ENCODE results near the gene CAMTA1. TPM values are rescaled to one million over a fixed set of nuclear protein-coding genes. Genes with fewer than 3 reads are reported as not detected.

Gene CAMTA1
- total RNA-seq, 1 experiment from 2014 or later: 60.0 TPM

DNA sequence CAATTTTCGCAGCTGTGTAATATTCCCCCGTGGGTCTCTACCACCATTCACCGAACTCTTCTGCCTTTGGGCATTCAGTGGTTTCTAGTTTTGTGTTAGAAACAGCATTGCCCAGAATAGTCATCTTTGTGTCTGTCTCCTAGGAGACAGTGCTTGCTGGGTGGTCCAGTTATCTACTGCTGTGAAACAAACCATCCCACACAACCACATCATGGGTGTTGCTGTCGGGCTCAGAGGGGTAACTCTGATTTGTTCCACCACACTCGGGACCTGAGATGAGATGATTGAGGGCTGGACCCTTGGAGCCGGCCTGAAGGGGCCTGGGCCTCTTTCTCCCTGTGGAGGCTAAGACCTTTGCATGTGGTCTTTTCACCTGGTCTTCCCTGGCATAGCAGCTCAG lies 558.6 kb downstream of the CAMTA1 start:
- BruUV-seq (replicated peaks): no TSS peak
- no peaks in the 10 kb centered on the region for H3K36me3 ChIP-seq (ENCODE audit: control insufficient read depth, insufficient read depth, low read length)
- Mint-ChIP-seq H3K27me3 (ENCODE audit: insufficient read depth, unreplicated experiment) (no peaks in the 10 kb centered on the region), H3K27ac (ENCODE audit: unreplicated experiment) (no peak overlapping the region), H3K9me3 (ENCODE audit: unreplicated experiment) (no peaks in the 10 kb centered on the region), H3K4me3 (ENCODE audit: unreplicated experiment) (no peak overlapping the region), H3K36me3 (ENCODE audit: insufficient read depth, unreplicated experiment) (no peaks in the 10 kb centered on the region), H3K4me1 (ENCODE audit: low read depth, unreplicated experiment) (no peaks in the 10 kb centered on the region)
- H3K4me1 ChIP-seq: no peaks in the 10 kb centered on the region
- no peak for DNase-seq
- ChIA-PET CTCF (no interaction called here), POLR2A (no interaction called here)
- H3K27me3 ChIP-seq (replicated peaks; ENCODE audit: control insufficient read depth, insufficient read depth, low read length): no peaks in the 10 kb centered on the region; the same call in 1 of the 2 replicates
- H3K9me3 ChIP-seq: no peaks in the 10 kb centered on the region
- TF ChIP-seq, protein P1, sequence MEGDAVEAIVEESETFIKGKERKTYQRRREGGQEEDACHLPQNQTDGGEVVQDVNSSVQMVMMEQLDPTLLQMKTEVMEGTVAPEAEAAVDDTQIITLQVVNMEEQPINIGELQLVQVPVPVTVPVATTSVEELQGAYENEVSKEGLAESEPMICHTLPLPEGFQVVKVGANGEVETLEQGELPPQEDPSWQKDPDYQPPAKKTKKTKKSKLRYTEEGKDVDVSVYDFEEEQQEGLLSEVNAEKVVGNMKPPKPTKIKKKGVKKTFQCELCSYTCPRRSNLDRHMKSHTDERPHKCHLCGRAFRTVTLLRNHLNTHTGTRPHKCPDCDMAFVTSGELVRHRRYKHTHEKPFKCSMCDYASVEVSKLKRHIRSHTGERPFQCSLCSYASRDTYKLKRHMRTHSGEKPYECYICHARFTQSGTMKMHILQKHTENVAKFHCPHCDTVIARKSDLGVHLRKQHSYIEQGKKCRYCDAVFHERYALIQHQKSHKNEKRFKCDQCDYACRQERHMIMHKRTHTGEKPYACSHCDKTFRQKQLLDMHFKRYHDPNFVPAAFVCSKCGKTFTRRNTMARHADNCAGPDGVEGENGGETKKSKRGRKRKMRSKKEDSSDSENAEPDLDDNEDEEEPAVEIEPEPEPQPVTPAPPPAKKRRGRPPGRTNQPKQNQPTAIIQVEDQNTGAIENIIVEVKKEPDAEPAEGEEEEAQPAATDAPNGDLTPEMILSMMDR (IDR thresholded peaks at IDR 0.05; ENCODE audit: insufficient read depth in 1 of 2, low read depth in 1 of 2, low read length in 1 of 2, severe bottlenecking in 1 of 2, unreplicated experiment in 1 of 2): no peak
- intact Hi-C loops (cut with micrococcal nuclease; ENCODE audit: unreplicated experiment): no loop called here
- no peak overlapping the region for H3K4me3 ChIP-seq (ENCODE audit: low read depth, low read length)

DNA sequence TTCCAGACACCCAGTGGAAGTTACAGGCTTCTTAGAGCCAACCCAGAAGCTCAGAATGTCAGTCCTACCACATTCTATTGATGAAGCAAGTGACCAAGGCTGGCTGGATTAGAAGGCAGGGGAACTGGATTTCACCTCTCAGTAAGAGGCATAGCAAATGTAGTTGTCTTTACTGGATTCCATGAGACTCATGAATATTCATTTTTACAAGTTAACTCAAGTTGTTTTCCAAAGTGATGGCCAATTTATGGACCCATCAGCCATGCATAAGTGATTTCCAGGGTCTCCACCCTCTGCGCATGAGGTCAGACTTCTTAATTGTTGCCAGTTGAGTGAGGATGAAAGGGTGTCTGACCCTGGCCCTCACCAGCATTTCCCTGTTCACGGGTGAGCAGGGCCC lies 559.0 kb downstream of the CAMTA1 start:
- no peak for DNase-seq
- Mint-ChIP-seq H3K4me3 (ENCODE audit: unreplicated experiment) (no peak overlapping the region), H3K27me3 (ENCODE audit: insufficient read depth, unreplicated experiment) (no peaks in the 10 kb centered on the region), H3K4me1 (ENCODE audit: low read depth, unreplicated experiment) (no peaks in the 10 kb centered on the region), H3K36me3 (ENCODE audit: insufficient read depth, unreplicated experiment) (no peaks in the 10 kb centered on the region), H3K9me3 (ENCODE audit: unreplicated experiment) (no peaks in the 10 kb centered on the region), H3K27ac (ENCODE audit: unreplicated experiment) (no peak overlapping the region)
- H3K4me3 ChIP-seq (ENCODE audit: low read depth, low read length): no peak overlapping the region
- no peaks in the 10 kb centered on the region; the same call in 1 of the 2 replicates for H3K27me3 ChIP-seq (replicated peaks; ENCODE audit: control insufficient read depth, insufficient read depth, low read length)
- no peaks in the 10 kb centered on the region for H3K9me3 ChIP-seq
- intact Hi-C loops (cut with micrococcal nuclease; ENCODE audit: unreplicated experiment): no loop called here
- H3K36me3 ChIP-seq (ENCODE audit: control insufficient read depth, insufficient read depth, low read length): no peaks in the 10 kb centered on the region
- ChIA-PET CTCF (no interaction called here), POLR2A (no interaction called here)
- no TSS peak for BruUV-seq (replicated peaks)
- no peaks in the 10 kb centered on the region for H3K4me1 ChIP-seq
- TF ChIP-seq, protein P1 (IDR thresholded peaks at IDR 0.05; ENCODE audit: insufficient read depth in 1 of 2, low read depth in 1 of 2, low read length in 1 of 2, severe bottlenecking in 1 of 2, unreplicated experiment in 1 of 2): no peak

DNA sequence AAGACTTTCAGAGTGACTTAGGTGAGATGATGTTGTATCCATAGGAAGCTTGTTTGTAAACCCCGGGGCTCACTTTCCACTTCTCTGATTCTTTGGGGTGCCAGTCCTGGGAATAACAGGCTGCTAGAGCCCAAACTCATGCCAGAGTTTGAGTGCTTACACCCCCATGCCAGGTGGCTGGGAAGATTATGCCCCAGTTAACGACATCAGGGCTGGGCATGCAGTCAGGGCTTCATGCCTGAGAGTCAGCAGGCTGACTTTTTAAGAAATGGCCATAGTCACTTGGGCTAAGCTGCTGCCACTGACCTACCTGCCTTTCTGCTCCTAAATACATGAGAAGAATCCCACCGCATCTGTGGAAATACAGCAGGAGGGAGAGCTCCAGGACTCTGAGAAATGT lies 560.3 kb downstream of the CAMTA1 start:
- CTCF ChIA-PET: no interaction called here
- Histone ChIP-seq H3K9me3 (no peaks in the 10 kb centered on the region), H3K36me3 (ENCODE audit: control insufficient read depth, insufficient read depth, low read length) (no peaks in the 10 kb centered on the region), H3K27me3 (replicated peaks; ENCODE audit: control insufficient read depth, insufficient read depth, low read length) (no peaks in the 10 kb centered on the region; the same call in 1 of the 2 replicates), H3K4me3 (ENCODE audit: low read depth, low read length) (no peak overlapping the region), H3K4me1 (no peaks in the 10 kb centered on the region)
- H3K27me3 Mint-ChIP-seq (ENCODE audit: insufficient read depth, unreplicated experiment): no peaks in the 10 kb centered on the region
- BruUV-seq (replicated peaks): no TSS peak
- H3K4me3 Mint-ChIP-seq (ENCODE audit: unreplicated experiment): no peak overlapping the region
- H3K9me3 Mint-ChIP-seq (ENCODE audit: unreplicated experiment): no peaks in the 10 kb centered on the region
- H3K36me3 Mint-ChIP-seq (ENCODE audit: insufficient read depth, unreplicated experiment): no peaks in the 10 kb centered on the region
- H3K27ac Mint-ChIP-seq (ENCODE audit: unreplicated experiment): no peak overlapping the region
- intact Hi-C loops (cut with micrococcal nuclease; ENCODE audit: unreplicated experiment): no loop called here
- POLR2A ChIA-PET: no interaction called here
- TF ChIP-seq, protein P1 (IDR thresholded peaks at IDR 0.05; ENCODE audit: insufficient read depth in 1 of 2, low read depth in 1 of 2, low read length in 1 of 2, severe bottlenecking in 1 of 2, unreplicated experiment in 1 of 2): no peak
- DNase-seq: no peak
- no peaks in the 10 kb centered on the region for H3K4me1 Mint-ChIP-seq (ENCODE audit: low read depth, unreplicated experiment)
